PC-9 (cell line): ENCODE measurements around the gene TLE4. TPM values are rescaled to one million over a fixed set of nuclear protein-coding genes. Genes with fewer than 3 reads are reported as not detected.

ENCODE experiments used
- BruUV-seq: library from RNA; stranded (reverse); fragments of 400-500 nt; replicated peaks from 2 replicates; lab custom pipeline; 2021; lab: Mats Ljungman, UMichigan
- CTCF ChIA-PET: fragments of 300-600 bp; sonication (Branson Sonifier 250); formaldehyde crosslinking; loops from one replicate; lab custom pipeline; 2022; ENCODE audit warnings: antibody characterized with exemption; lab: Charles Lee
- POLR2A ChIA-PET: fragments of 300-600 bp; sonication (Branson Sonifier 250); formaldehyde crosslinking; loops from one replicate; lab custom pipeline; 2022; ENCODE audit warnings: antibody characterized with exemption; ENCODE audit not compliant: unreplicated experiment; lab: Charles Lee
- DNase-seq, 2 experiments: peaks; one replicate each; pipeline versions ENCODE4 v3.0.0 to v3.0.0-alpha.2; 2015 to 2022; ENCODE audit warnings: mixed read lengths in 1 of 2
- H2AFZ ChIP-seq: fragments of 200-600 bp; sonication (generic); 2 replicates; pipeline ENCODE4 v1.8.1; 2017; ENCODE audit warnings: antibody characterized with exemption
- H3F3A ChIP-seq: fragments of 200-600 bp; sonication (generic); 2 replicates; pipeline ENCODE4 v1.8.1; 2017; ENCODE audit warnings: antibody characterized with exemption, mild to moderate bottlenecking, low read depth; ENCODE audit not compliant: insufficient read depth
- H3K27ac ChIP-seq: fragments of 200-600 bp; sonication (generic); 2 replicates; pipeline ENCODE4 v1.6.1; 2016; ENCODE audit warnings: mixed run types
- H3K27me3 ChIP-seq: fragments of 200-600 bp; sonication (generic); 2 replicates; pipeline ENCODE4 v1.6.1; 2016; ENCODE audit warnings: low read depth, mixed run types; ENCODE audit not compliant: insufficient read depth
- H3K36me3 ChIP-seq: fragments of 200-600 bp; sonication (generic); 2 replicates; pipeline ENCODE4 v1.6.1; 2016; ENCODE audit warnings: low read depth, mixed run types
- H3K4me1 ChIP-seq: fragments of 200-600 bp; sonication (generic); replicated peaks from 2 replicates; pipeline ENCODE4 v1.6.1; 2016; ENCODE audit warnings: mixed run types; ENCODE audit not compliant: insufficient read depth
- H3K4me2 ChIP-seq: fragments of 200-600 bp; sonication (generic); 2 replicates; pipeline ENCODE4 v1.6.1; 2017; ENCODE audit warnings: mixed run types
- H3K4me3 ChIP-seq: fragments of 200-600 bp; sonication (generic); 2 replicates; pipeline ENCODE4 v1.6.1; 2016; ENCODE audit warnings: mixed run types
- H3K79me2 ChIP-seq: fragments of 200-600 bp; sonication (generic); 2 replicates; pipeline ENCODE4 v1.6.1; 2017; ENCODE audit warnings: low read depth, mixed run types
- H3K9me2 ChIP-seq: fragments of 200-600 bp; sonication (generic); 2 replicates; pipeline ENCODE4 v1.8.1; 2017; ENCODE audit warnings: mild to moderate bottlenecking; ENCODE audit not compliant: insufficient read depth
- H3K9me3 ChIP-seq: fragments of 200-600 bp; sonication (generic); 2 replicates; pipeline ENCODE4 v1.8.1; 2016; ENCODE audit warnings: low read depth; ENCODE audit not compliant: insufficient read depth
- H4K20me1 ChIP-seq: fragments of 200-600 bp; sonication (generic); 2 replicates; pipeline ENCODE4 v1.8.1; 2017; ENCODE audit not compliant: insufficient read depth
- CTCF ChIP-seq: fragments of 200-600 bp; sonication (generic); conservative IDR thresholded peaks from 2 replicates; pipeline ENCODE4 v1.6.1; 2017; ENCODE audit warnings: mixed run types, antibody characterized with exemption, mild to moderate bottlenecking, moderate library complexity
- EZH2 ChIP-seq: fragments of 200-600 bp; sonication (generic); IDR thresholded peaks from 2 replicates; pipeline ENCODE4 v1.8.0; 2017; ENCODE audit warnings: antibody characterized with exemption, low read depth
- intact Hi-C: fragments of 100-400 bp; cut with micrococcal nuclease; formaldehyde crosslinking; loops from one replicate; pipeline ENCODE4 v1.10.0; 2022; ENCODE audit not compliant: unreplicated experiment
- total RNA-seq: library from RNA; stranded (reverse); gene quantifications from 2 replicates; pipeline ENCODE4 v1.2.3, GENCODE V29; 2021

TLE4 gene
- total RNA-seq, 1 experiment from 2014 or later = not detected

DNA sequence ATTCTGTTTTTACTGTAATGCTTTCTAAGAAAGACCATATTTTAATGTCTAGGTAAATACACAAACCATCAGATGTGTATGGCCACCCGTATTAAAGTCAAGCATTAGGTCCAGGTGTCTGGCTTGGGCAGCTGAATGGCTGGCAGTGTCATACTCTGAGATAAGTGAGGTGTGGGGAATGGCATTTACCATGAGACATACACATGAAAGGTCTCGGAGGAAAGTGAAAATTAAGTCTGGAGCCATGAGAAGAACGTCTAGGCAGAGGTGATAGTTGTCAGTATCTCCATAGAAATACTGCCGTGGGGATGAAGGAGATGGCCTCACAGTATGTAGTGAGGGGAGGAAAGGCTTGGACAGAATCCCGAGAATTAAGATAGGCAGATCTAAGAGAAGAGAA is 164.3 kb downstream of the TLE4 start:
- Histone ChIP-seq H3K4me3 (no peak overlapping the region), H4K20me1 (no peaks in the 10 kb centered on the region), H3K4me1 (no peaks in the 10 kb centered on the region), H3K79me2 (no peaks in the 10 kb centered on the region), H3F3A (no peaks in the 10 kb centered on the region), H3K9me3 (no peaks in the 10 kb centered on the region), H3K9me2 (no peaks in the 10 kb centered on the region), H3K27me3 (peaks cover 10% of the 10 kb centered on the region; the same call in 1 of the 2 replicates), H3K27ac (no peak overlapping the region), H2AFZ (no peak overlapping the region), H3K36me3 (no peaks in the 10 kb centered on the region), H3K4me2 (no peak overlapping the region)
- BruUV-seq = no TSS peak
- ChIA-PET POLR2A (no interaction called here), CTCF (no interaction called here)
- no peak for DNase-seq
- intact Hi-C loops = no loop called here
- TF ChIP-seq CTCF = no peak
- TF ChIP-seq EZH2 = no peak

GRCh38 chr9:79741381-79741780 is 169.6 kb downstream of the TLE4 start:
- no TSS peak for BruUV-seq
- Histone ChIP-seq H3K27me3 (0 out of 2 replicates have a peak, but pooled peaks cover under 1% of the 10 kb centered on the region), H3K4me1 (no peaks in the 10 kb centered on the region), H3K9me2 (no peaks in the 10 kb centered on the region), H3K4me2 (no peak overlapping the region), H3K36me3 (no peaks in the 10 kb centered on the region), H3K79me2 (no peaks in the 10 kb centered on the region), H4K20me1 (no peaks in the 10 kb centered on the region), H3K27ac (no peak overlapping the region), H3K9me3 (no peaks in the 10 kb centered on the region), H3F3A (no peaks in the 10 kb centered on the region), H2AFZ (no peak overlapping the region), H3K4me3 (no peak overlapping the region)
- ChIA-PET CTCF (no interaction called here), POLR2A (interaction anchor here (0.7 kb wide), 1 partner anchor 250 kb away, joined by 3 read pairs; no protein-coding TSS in a partner anchor)
- TF ChIP-seq EZH2 (no peak), CTCF (no peak)
- intact Hi-C loops = no loop called here
- no peak for DNase-seq

DNA sequence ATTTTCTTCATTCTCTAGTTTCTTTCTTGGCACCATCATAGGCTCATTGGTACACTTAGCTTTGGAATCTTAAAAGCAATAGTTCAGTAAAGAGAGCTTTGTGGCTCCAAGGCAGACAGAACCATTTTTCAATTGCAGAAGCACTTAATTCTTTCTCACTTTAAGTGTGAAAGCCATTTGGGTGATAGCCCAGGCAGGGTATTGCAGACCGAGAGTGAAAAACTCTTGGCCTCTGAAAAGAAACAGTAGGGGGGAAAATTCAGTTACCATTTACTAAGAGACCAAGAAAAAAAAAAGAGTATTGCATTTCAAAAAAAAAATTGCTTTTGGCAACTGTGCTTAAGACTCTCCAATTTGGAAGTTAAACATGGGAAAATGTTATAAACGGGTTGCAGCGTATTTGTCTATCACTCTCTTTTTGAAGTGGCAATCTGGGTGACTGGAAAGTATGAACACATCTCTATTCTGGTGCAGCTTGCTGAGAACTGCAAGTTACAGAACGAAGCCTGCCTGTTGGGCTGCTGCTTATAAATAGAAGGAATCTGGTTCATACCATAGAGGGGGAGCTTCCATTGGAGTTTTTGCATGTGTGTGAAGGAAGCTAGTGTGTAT is 170.5 kb downstream of the TLE4 start:
- Histone ChIP-seq H3K9me3 (no peaks in the 10 kb centered on the region), H3K36me3 (no peaks in the 10 kb centered on the region), H3K79me2 (no peaks in the 10 kb centered on the region), H3K4me3 (no peak overlapping the region), H3K27me3 (no peaks in the 10 kb centered on the region), H3K9me2 (no peaks in the 10 kb centered on the region), H3K4me2 (no peak overlapping the region), H3K4me1 (no peaks in the 10 kb centered on the region), H4K20me1 (no peaks in the 10 kb centered on the region), H2AFZ (no peak overlapping the region), H3K27ac (no peak overlapping the region), H3F3A (no peaks in the 10 kb centered on the region)
- TF ChIP-seq CTCF = no peak
- TF ChIP-seq EZH2 = no peak
- no peak for DNase-seq
- BruUV-seq = no TSS peak
- intact Hi-C loops = no loop called here
- ChIA-PET POLR2A (no interaction called here), CTCF (interaction anchor here (0.6 kb wide), 1 partner anchor 118 kb away, joined by 6 read pairs; no protein-coding TSS in a partner anchor)
